Lung (tissue), 12 donors: Measurements from ENCODE around the gene GREB1L. TPM values are rescaled to one million over a fixed set of nuclear protein-coding genes. Genes with fewer than 3 reads are reported as not detected.

Experiments used
- ATAC-seq: fragments of 200-7000 bp; cut with Tn5 transposase; one replicate; pipeline ENCODE4 v1.9.1; 2020; ENCODE audit warnings: moderate number of reproducible peaks; ENCODE audit not compliant: insufficient read depth, low FRiP score
- DNase-seq, 3 donors: peaks; one replicate each; pipeline ENCODE4 v3.0.0-alpha.2; 2013 to 2017
- H3K27ac ChIP-seq, 2 donors: one replicate each; pipeline ENCODE4 v1.5.1; 2013; ENCODE audit warnings: mild to moderate bottlenecking in 2 of 2, moderate library complexity in 2 of 2, control low read depth in 1 of 2, inconsistent platforms in 1 of 2, low read depth in 1 of 2, low read length in 1 of 2
- H3K27me3 ChIP-seq, 3 donors: one replicate each; pipeline ENCODE4 v1.5.1; 2013; ENCODE audit warnings: low read length in 2 of 3; ENCODE audit not compliant: control insufficient read depth in 3 of 3, insufficient read depth in 3 of 3
- H3K36me3 ChIP-seq, 4 donors: one replicate each; pipeline ENCODE4 v1.5.1; 2013; ENCODE audit warnings: low read length in 4 of 4, mild to moderate bottlenecking in 1 of 4, moderate library complexity in 1 of 4; ENCODE audit not compliant: control insufficient read depth in 4 of 4, insufficient read depth in 4 of 4
- H3K4me1 ChIP-seq, 5 donors: one replicate each; pipeline ENCODE4 v1.5.1; 2013; ENCODE audit warnings: low read length in 5 of 5, mild to moderate bottlenecking in 2 of 5, moderate library complexity in 1 of 5; ENCODE audit not compliant: control insufficient read depth in 5 of 5, insufficient read depth in 5 of 5
- H3K4me3 ChIP-seq: one replicate; pipeline ENCODE4 v1.5.1; 2013; ENCODE audit warnings: mild to moderate bottlenecking, control low read depth, moderate library complexity
- H3K9ac ChIP-seq, 2 donors: one replicate each; pipeline ENCODE4 v1.5.1; 2013; ENCODE audit warnings: low read length in 2 of 2, control low read depth in 1 of 2; ENCODE audit not compliant: insufficient read depth in 1 of 2
- H3K9me3 ChIP-seq, 4 donors: one replicate each; pipeline ENCODE4 v1.5.1; 2013; ENCODE audit warnings: low read length in 3 of 4, mild to moderate bottlenecking in 1 of 4, moderate library complexity in 1 of 4; ENCODE audit not compliant: control insufficient read depth in 4 of 4, insufficient read depth in 3 of 4
- CTCF ChIP-seq: IDR thresholded peaks from 2 replicates; pipeline ENCODE4 v1.5.1; 2012; ENCODE audit warnings: mild to moderate bottlenecking; ENCODE audit errors: control extremely low read depth, extremely low read depth
- WGBS, 2 donors: extraction: QIAGEN DNeasy Blood & Tissue Kit; methylation state at CpG; one replicate each; pipeline ENCODE4 v1.1.7; 2013; 5-methylcytosine and 5-hydroxymethylcytosine counted together
- polyA plus RNA-seq, 2 donors: library from polyadenylated mRNA; stranded (reverse); fragments of 200-250 nt; gene quantifications; one replicate each; pipeline ENCODE4 v1.2.1, GENCODE V29; 2013
- total RNA-seq, 2 donors: library from RNA; depleted of rRNA in 1 of 2; stranded (reverse); fragments of >200 nt in 1 of 2; gene quantifications; one replicate each; pipeline ENCODE4 v1.2.1, GENCODE V29; 2014 to 2021
- donor health status: control.
- donor health status: control.
- donor health status: Bipolar disorder and iron deficiency.
- donor health status: healthy.
- donor health status: DM: yes; HTN: yes; CAD: no.

The GREB1L gene
- total and polyA plus RNA-seq, 4 donors = 0.08 to 1.2 (median 0.41) TPM

GRCh38 chr18:21459706-21460286 is 217.8 kb downstream of the GREB1L start:
- no peaks in the 10 kb centered on the region for H3K27me3 ChIP-seq
- no peak overlapping the region for H3K27ac ChIP-seq
- no peak for DNase-seq
- no peaks in the 10 kb centered on the region for H3K36me3 ChIP-seq
- ATAC-seq = no peak
- H3K9me3 ChIP-seq = no peaks in the 10 kb centered on the region
- H3K9ac ChIP-seq = no peak overlapping the region
- no peaks in the 10 kb centered on the region for H3K4me1 ChIP-seq
- TF ChIP-seq CTCF = no peak
- 93 to 94% methylated on average over 10 of the region's 10 CpGs for WGBS, 2 donors
- no peak overlapping the region for H3K4me3 ChIP-seq

- no peak overlapping the region for H3K4me3 ChIP-seq
Measured at GRCh38 chr18:21461460-21461859, 219.4 kb downstream of the GREB1L start.

GRCh38 chr18:21463718-21464117 is 221.7 kb downstream of the GREB1L start:
- Histone ChIP-seq H3K27ac (no peak overlapping the region), H3K4me3 (no peak overlapping the region), H3K9me3 (no peaks in the 10 kb centered on the region), H3K4me1 (no peaks in the 10 kb centered on the region), H3K9ac (no peak overlapping the region), H3K36me3 (no peaks in the 10 kb centered on the region), H3K27me3 (no peaks in the 10 kb centered on the region)
- DNase-seq = no peak
- no peak for ATAC-seq
- 63 to 87% methylated on average over 3 of the region's 3 CpGs for WGBS, 2 donors
- TF ChIP-seq CTCF = no peak

More at GRCh38 chr18:21461460-21461859, 219.4 kb downstream of the GREB1L start:
- ATAC-seq (no peak), DNase-seq (no peak)
- TF ChIP-seq CTCF = no peak
- no peaks in the 10 kb centered on the region for H3K9me3 ChIP-seq
- H3K27me3 ChIP-seq = no peaks in the 10 kb centered on the region
- 89 to 92% methylated on average over 4 of the region's 4 CpGs for WGBS, 2 donors
- no peak overlapping the region for H3K27ac ChIP-seq
- no peaks in the 10 kb centered on the region for H3K4me1 ChIP-seq
- H3K36me3 ChIP-seq = no peaks in the 10 kb centered on the region
- no peak overlapping the region for H3K9ac ChIP-seq
